Kidney (tissue), 14 donors: ENCODE data around the gene TSPAN6. TPM values are rescaled to one million over a fixed set of nuclear protein-coding genes. Genes with fewer than 3 reads are reported as not detected.

Experiments
- DNase-seq, 5 donors: peaks; one replicate each; pipeline ENCODE4 v3.0.0-alpha.2; 2013 to 2020
- FAIRE-seq: peaks from 2 replicates; lab custom pipeline; 2012; peaks lifted over from hg19 to GRCh38; lab: Jason Lieb, UNC
- H3K27ac ChIP-seq, 2 donors: one replicate each; pipeline ENCODE4 v1.7.0; 2013; ENCODE audit warnings: low read depth in 2 of 2, low read length in 2 of 2, inconsistent platforms in 1 of 2
- H3K27me3 ChIP-seq: one replicate; pipeline ENCODE4 v1.7.1; 2013; ENCODE audit warnings: low read length, inconsistent platforms; ENCODE audit not compliant: control insufficient read depth, insufficient read depth
- H3K36me3 ChIP-seq, 3 donors: one replicate each; pipeline versions ENCODE4 v1.7.0 to v1.7.1; 2013; ENCODE audit warnings: low read length in 3 of 3, control low read depth in 1 of 3, inconsistent platforms in 1 of 3; ENCODE audit not compliant: insufficient read depth in 3 of 3, control insufficient read depth in 2 of 3
- H3K4me1 ChIP-seq, 3 donors: one replicate each; pipeline versions ENCODE4 v1.7.0 to v1.7.1; 2013; ENCODE audit warnings: low read length in 3 of 3, inconsistent platforms in 1 of 3, low read depth in 1 of 3; ENCODE audit not compliant: control insufficient read depth in 2 of 3, insufficient read depth in 2 of 3
- H3K4me3 ChIP-seq, 3 donors: one replicate each; pipeline versions ENCODE4 v1.7.0 to v1.8.1; 2013; ENCODE audit warnings: low read length in 3 of 3, control low read depth in 1 of 3, inconsistent platforms in 1 of 3
- H3K9ac ChIP-seq, 3 donors: one replicate each; pipeline versions ENCODE4 v1.7.0 to v1.7.1; 2013; ENCODE audit warnings: low read length in 3 of 3, control low read depth in 1 of 3, inconsistent platforms in 1 of 3
- H3K9me3 ChIP-seq, 3 donors: one replicate each; pipeline versions ENCODE4 v1.7.0 to v1.7.1; 2013; ENCODE audit warnings: low read length in 3 of 3, control low read depth in 1 of 3, inconsistent platforms in 1 of 3; ENCODE audit not compliant: control insufficient read depth in 2 of 3, insufficient read depth in 1 of 3
- CTCF ChIP-seq: IDR thresholded peaks from 3 replicates; pipeline ENCODE4 v1.5.1; 2012; ENCODE audit warnings: mild to moderate bottlenecking, moderate library complexity, borderline replicate concordance; ENCODE audit not compliant: insufficient read depth; ENCODE audit errors: extremely low read depth
- intact Hi-C: fragments of 100-400 bp; cut with DNase I; formaldehyde crosslinking; loops from one replicate; pipeline ENCODE4 v1.11.1; 2022
- polyA plus RNA-seq: library from polyadenylated mRNA; stranded (reverse); fragments of 350-450 nt; fragmentation: Illumina TruSeq; extraction: RNeasy Lipid Tissue Mini Kit (QIAGEN cat#74804); gene quantifications from one replicate; pipeline ENCODE4 v1.2.3, GENCODE V29; 2014; ENCODE audit warnings: low read depth, low replicate concordance; ENCODE audit not compliant: insufficient read depth
- total RNA-seq: library from RNA; stranded (reverse); fragmentation: NEBNext Ultra II Directional; extraction: Animal tissue kit (Norgen Biotek cat#: 25700); gene quantifications from one replicate; pipeline ENCODE4 v1.2.1, GENCODE V29; 2021
- donor health status: control.
- donor health status: control.
- donor health status: control.
- donor health status: control.
- donor health status: control.
- donor health status: DM: yes; HTN: yes; CAD: no.
- donor health status: Normal renal cell carcinoma (clear cell type).

The TSPAN6 gene
- total and polyA plus RNA-seq, 2 donors from 2014 or later, result 27.8 to 60.1 TPM

- peak overlapping the region; percentile 47 to 59 for H3K27ac ChIP-seq
- FAIRE-seq, result no peak
- no peaks in the 10 kb centered on the region for H3K9me3 ChIP-seq
- no peaks in the 10 kb centered on the region for H3K36me3 ChIP-seq
- no peak overlapping the region for H3K4me3 ChIP-seq
- intact Hi-C loops, result no loop called here
- H3K4me1 ChIP-seq, result no peaks in the 10 kb centered on the region
- DNase-seq, result peak in 3 of 5 donors; percentile 30 to 79 (median 36)
- TF ChIP-seq CTCF, result no peak
- no peaks in the 10 kb centered on the region for H3K27me3 ChIP-seq
- no peak overlapping the region for H3K9ac ChIP-seq
Observed at GRCh38 chrX:100648458-100649417, 12.1 kb upstream of the TSPAN6 start.

- Histone ChIP-seq H3K27me3 (no peaks in the 10 kb centered on the region), H3K36me3 (no peaks in the 10 kb centered on the region), H3K9ac (no peak overlapping the region), H3K27ac (no peak overlapping the region), H3K4me1 (no peaks in the 10 kb centered on the region), H3K9me3 (no peaks in the 10 kb centered on the region), H3K4me3 (no peak overlapping the region)
- DNase-seq (no peak), FAIRE-seq (no peak)
- TF ChIP-seq CTCF, result no peak
- intact Hi-C loops, result no loop called here
Observed at GRCh38 chrX:100647739-100648138, 11.1 kb upstream of the TSPAN6 start.

GRCh38 chrX:100647095-100647494, 10.5 kb upstream of the TSPAN6 start:
- no peaks in the 10 kb centered on the region for H3K27me3 ChIP-seq
- H3K36me3 ChIP-seq, result no peaks in the 10 kb centered on the region
- H3K9me3 ChIP-seq, result no peaks in the 10 kb centered on the region
- H3K27ac ChIP-seq, result no peak overlapping the region
- no peak for TF ChIP-seq CTCF
- H3K4me3 ChIP-seq, result no peak overlapping the region
- no peaks in the 10 kb centered on the region for H3K4me1 ChIP-seq
- DNase-seq (no peak), FAIRE-seq (no peak)
- intact Hi-C loops, result no loop called here
- H3K9ac ChIP-seq, result no peak overlapping the region
